Measurements from ENCODE around the gene SCO2. TPM values are rescaled to one million over a fixed set of nuclear protein-coding genes. Genes with fewer than 3 reads are reported as not detected.
A peak's percentile ranks its signal among the peaks of the same experiment; 100 is the strongest.

The SCO2 gene
- total RNA-seq, 1 experiment from 2014 or later, result 1.1 TPM

- no peak overlapping the region for H3K4me3 ChIP-seq (ENCODE audit: low read length)
- H3K4me1 ChIP-seq (ENCODE audit: low read length), result no peaks in the 10 kb centered on the region
- peaks cover 21% of the 10 kb centered on the region for H3K36me3 ChIP-seq (ENCODE audit: insufficient read depth, low read length)
- no peaks in the 10 kb centered on the region for H3K9me3 ChIP-seq (ENCODE audit: low read length)
- H4K20me1 ChIP-seq (ENCODE audit: insufficient read depth, low read depth, low read length), result no peaks in the 10 kb centered on the region
- H3K79me2 ChIP-seq (ENCODE audit: low read length), result no peaks in the 10 kb centered on the region
- no peak overlapping the region for H3K9ac ChIP-seq (ENCODE audit: low read length)
- DNase-seq, result no peak
- no peaks in the 10 kb centered on the region for H3K27me3 ChIP-seq (ENCODE audit: low read length)
- H3K27ac ChIP-seq (ENCODE audit: low read length), result no peak overlapping the region
- no peaks in the 10 kb centered on the region for H3K9me2 ChIP-seq (replicated peaks; ENCODE audit: insufficient read depth, low read length)
- no peak overlapping the region for H2AFZ ChIP-seq (ENCODE audit: low read length)
- no peak overlapping the region for H3K4me2 ChIP-seq (ENCODE audit: low read depth, low read length, poor library complexity, severe bottlenecking)
Observed at GRCh38 chr22:50569041-50569459, 43.7 kb upstream of the SCO2 start.

DNA sequence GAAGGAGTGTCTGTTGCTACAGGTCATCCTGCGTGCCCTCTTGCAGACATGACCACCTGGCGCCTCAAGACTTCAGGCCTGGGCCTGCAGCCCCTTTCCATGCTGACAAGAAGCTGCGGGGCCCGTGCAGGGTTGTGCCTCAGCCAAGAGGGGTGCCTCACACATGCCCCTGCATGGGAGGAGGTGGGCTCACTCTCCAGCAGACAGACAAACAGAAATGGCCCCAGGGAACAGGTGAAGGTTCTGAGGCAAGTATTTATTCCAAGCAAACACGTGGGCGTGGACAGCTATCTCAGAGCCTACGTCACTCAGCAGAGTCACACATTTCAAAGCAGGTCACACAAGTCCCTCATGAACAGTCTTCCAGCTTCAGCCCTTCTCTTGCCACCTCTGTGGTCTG, 43.2 kb upstream of the SCO2 start:
- no peak overlapping the region for H3K4me2 ChIP-seq (ENCODE audit: low read depth, low read length, poor library complexity, severe bottlenecking)
- H3K27me3 ChIP-seq (ENCODE audit: low read length), result no peaks in the 10 kb centered on the region
- no peak overlapping the region for H3K4me3 ChIP-seq (ENCODE audit: low read length)
- no peak overlapping the region for H3K9ac ChIP-seq (ENCODE audit: low read length)
- no peak overlapping the region for H2AFZ ChIP-seq (ENCODE audit: low read length)
- no peak overlapping the region for H3K27ac ChIP-seq (ENCODE audit: low read length)
- DNase-seq, result no peak
- no peaks in the 10 kb centered on the region for H3K9me3 ChIP-seq (ENCODE audit: low read length)
- no peaks in the 10 kb centered on the region for H3K79me2 ChIP-seq (ENCODE audit: low read length)
- peaks cover 21% of the 10 kb centered on the region for H3K36me3 ChIP-seq (ENCODE audit: insufficient read depth, low read length)
- no peaks in the 10 kb centered on the region for H4K20me1 ChIP-seq (ENCODE audit: insufficient read depth, low read depth, low read length)
- no peaks in the 10 kb centered on the region for H3K9me2 ChIP-seq (replicated peaks; ENCODE audit: insufficient read depth, low read length)
- peaks cover 2% of the 10 kb centered on the region for H3K4me1 ChIP-seq (ENCODE audit: low read length)

DNA sequence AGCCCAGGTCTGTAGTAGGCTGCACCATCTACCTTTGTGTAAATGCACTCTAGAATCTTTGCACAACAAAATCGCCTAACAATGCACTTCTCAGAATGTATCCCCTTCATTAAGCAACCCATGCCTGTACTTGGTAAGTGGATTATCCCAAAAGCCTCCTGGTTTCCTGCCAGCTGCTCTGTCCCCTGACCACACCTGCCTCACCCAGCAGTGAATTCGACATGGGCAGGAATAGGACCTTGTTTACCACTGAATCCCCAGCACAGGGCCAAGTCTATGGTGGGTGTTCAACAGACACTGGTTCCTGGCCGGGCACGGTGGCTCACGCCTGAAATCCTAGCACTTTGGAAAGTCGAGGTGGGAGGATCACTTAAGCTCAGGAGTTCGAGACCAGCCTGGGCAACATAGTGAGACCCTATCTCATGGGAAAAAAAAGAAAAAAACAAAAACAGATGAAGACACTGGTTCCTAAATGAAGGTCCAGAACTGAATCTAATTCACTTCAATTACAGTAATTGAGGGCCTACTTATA, 42.4 kb upstream of the SCO2 start:
- H3K36me3 ChIP-seq (ENCODE audit: insufficient read depth, low read length), result peaks cover 21% of the 10 kb centered on the region
- DNase-seq, result no peak
- no peaks in the 10 kb centered on the region for H4K20me1 ChIP-seq (ENCODE audit: insufficient read depth, low read depth, low read length)

GRCh38 chr22:50564289-50564688, 38.9 kb upstream of the SCO2 start:
- Histone ChIP-seq H4K20me1 (ENCODE audit: insufficient read depth, low read depth, low read length) (no peaks in the 10 kb centered on the region), H3K4me2 (ENCODE audit: low read depth, low read length, poor library complexity, severe bottlenecking) (no peak overlapping the region), H3K4me1 (ENCODE audit: low read length) (peaks cover 9% of the 10 kb centered on the region), H3K9me2 (replicated peaks; ENCODE audit: insufficient read depth, low read length) (no peaks in the 10 kb centered on the region), H3K27ac (ENCODE audit: low read length) (no peak overlapping the region), H3K36me3 (ENCODE audit: insufficient read depth, low read length) (peaks cover 9% of the 10 kb centered on the region), H3K27me3 (ENCODE audit: low read length) (no peaks in the 10 kb centered on the region), H3K9ac (ENCODE audit: low read length) (no peak overlapping the region), H3K4me3 (ENCODE audit: low read length) (no peak overlapping the region), H3K9me3 (ENCODE audit: low read length) (no peaks in the 10 kb centered on the region), H3K79me2 (ENCODE audit: low read length) (no peaks in the 10 kb centered on the region), H2AFZ (ENCODE audit: low read length) (no peak overlapping the region)
- no peak for DNase-seq

More for the DNA sequence above, 42.4 kb upstream of the SCO2 start:
- Histone ChIP-seq H2AFZ (ENCODE audit: low read length) (no peak overlapping the region), H3K27me3 (ENCODE audit: low read length) (no peaks in the 10 kb centered on the region), H3K9me3 (ENCODE audit: low read length) (no peaks in the 10 kb centered on the region), H3K4me3 (ENCODE audit: low read length) (no peak overlapping the region), H3K4me1 (ENCODE audit: low read length) (peaks cover 9% of the 10 kb centered on the region), H3K9me2 (replicated peaks; ENCODE audit: insufficient read depth, low read length) (no peaks in the 10 kb centered on the region), H3K79me2 (ENCODE audit: low read length) (no peaks in the 10 kb centered on the region), H3K4me2 (ENCODE audit: low read depth, low read length, poor library complexity, severe bottlenecking) (no peak overlapping the region), H3K27ac (ENCODE audit: low read length) (no peak overlapping the region), H3K9ac (ENCODE audit: low read length) (no peak overlapping the region)

- no peaks in the 10 kb centered on the region for H4K20me1 ChIP-seq (ENCODE audit: insufficient read depth, low read depth, low read length)
- peak overlapping the region; percentile 95 for H2AFZ ChIP-seq (ENCODE audit: low read length)
- peak overlapping the region; percentile 85 for H3K9ac ChIP-seq (ENCODE audit: low read length)
- H3K36me3 ChIP-seq (ENCODE audit: insufficient read depth, low read length), result peaks cover 2% of the 10 kb centered on the region
- H3K9me3 ChIP-seq (ENCODE audit: low read length), result no peaks in the 10 kb centered on the region
- no peak overlapping the region for H3K27ac ChIP-seq (ENCODE audit: low read length)
- no peak for DNase-seq
- H3K27me3 ChIP-seq (ENCODE audit: low read length), result no peaks in the 10 kb centered on the region
- H3K4me1 ChIP-seq (ENCODE audit: low read length), result peaks cover 9% of the 10 kb centered on the region
- H3K4me3 ChIP-seq (ENCODE audit: low read length), result peak overlapping the region; percentile 96
- no peaks in the 10 kb centered on the region for H3K9me2 ChIP-seq (replicated peaks; ENCODE audit: insufficient read depth, low read length)
- no peaks in the 10 kb centered on the region for H3K79me2 ChIP-seq (ENCODE audit: low read length)
- peak overlapping the region; percentile 100 for H3K4me2 ChIP-seq (ENCODE audit: low read depth, low read length, poor library complexity, severe bottlenecking)
Observed at GRCh38 chr22:50563413-50564160, 38.2 kb upstream of the SCO2 start.

GRCh38 chr22:50562523-50563412, 37.4 kb upstream of the SCO2 start, which contains the start of gene SYCE3:
TSS of gene SYCE3 (minus strand) at chr22:50562919. CDS start at chr22:50556405, 6,514 bp downstream.
- Histone ChIP-seq H3K27ac (ENCODE audit: low read length) (no peak within 1 kb of the TSS), H3K4me3 (ENCODE audit: low read length) (peak within 1 kb of the TSS; percentile 96), H2AFZ (ENCODE audit: low read length) (peak within 1 kb of the TSS; percentile 95), H3K9ac (ENCODE audit: low read length) (peak within 1 kb of the TSS; percentile 85), H3K27me3 (ENCODE audit: low read length) (no peaks in the 10 kb centered on the region), H3K36me3 (ENCODE audit: insufficient read depth, low read length) (no peaks in the 10 kb centered on the region), H4K20me1 (ENCODE audit: insufficient read depth, low read depth, low read length) (no peaks in the 10 kb centered on the region), H3K4me2 (ENCODE audit: low read depth, low read length, poor library complexity, severe bottlenecking) (peak within 1 kb of the TSS; percentile 100), H3K9me2 (replicated peaks; ENCODE audit: insufficient read depth, low read length) (no peaks in the 10 kb centered on the region), H3K4me1 (ENCODE audit: low read length) (peaks cover 9% of the 10 kb centered on the region), H3K79me2 (ENCODE audit: low read length) (no peaks in the 10 kb centered on the region), H3K9me3 (ENCODE audit: low read length) (no peaks in the 10 kb centered on the region)
- peak; percentile 99 for DNase-seq

DNA sequence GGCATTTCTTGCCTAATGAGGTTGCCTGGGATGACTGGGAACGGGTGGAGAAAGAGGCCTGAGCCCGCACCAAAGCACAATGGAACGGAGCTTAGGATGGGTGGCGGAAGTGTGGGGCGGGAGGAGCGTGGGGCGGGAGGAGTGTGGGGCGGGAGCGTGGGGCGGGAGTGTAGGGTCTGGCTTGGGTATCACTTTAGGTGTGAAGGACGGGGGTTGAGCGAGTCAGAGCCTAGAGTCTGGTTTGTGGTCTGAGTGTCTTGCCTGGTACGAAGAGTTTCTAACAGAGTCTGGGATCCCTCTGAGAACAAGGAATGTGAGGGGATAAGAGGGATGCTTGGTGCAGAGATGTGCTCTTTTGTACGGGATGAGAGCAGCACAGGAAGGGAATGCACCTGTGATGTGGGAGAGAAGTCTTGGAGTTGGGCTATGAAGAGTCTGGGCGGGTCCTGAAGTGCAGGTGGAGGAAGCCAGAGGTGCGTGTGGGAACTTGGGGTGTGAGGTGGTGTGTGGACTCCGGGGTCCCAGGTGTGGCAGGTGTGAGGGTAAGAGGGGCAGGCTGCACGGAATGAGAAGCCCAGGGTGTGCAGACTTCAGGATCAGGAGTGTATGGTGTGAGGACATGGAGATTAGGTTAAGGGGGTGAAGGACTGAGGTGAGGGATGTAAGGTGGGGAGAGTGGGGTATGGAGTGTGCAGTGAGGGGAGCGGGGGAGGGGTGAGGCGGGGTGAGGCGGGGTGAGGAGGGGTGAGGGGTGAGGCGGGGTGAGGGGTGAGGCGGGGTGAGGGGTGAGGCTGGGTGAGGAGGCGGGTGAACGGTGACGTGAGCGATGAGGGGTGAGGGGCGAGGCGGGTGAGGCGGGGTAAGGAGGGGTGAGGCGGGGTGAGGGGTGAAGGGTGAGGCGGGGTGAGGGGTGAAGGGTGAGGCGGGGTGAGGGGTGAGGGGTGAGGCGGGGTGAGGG, 36.3 kb upstream of the SCO2 start:
- no peaks in the 10 kb centered on the region for H4K20me1 ChIP-seq (ENCODE audit: insufficient read depth, low read depth, low read length)
- no peak overlapping the region for H3K4me3 ChIP-seq (ENCODE audit: low read length)
- no peak overlapping the region for H3K4me2 ChIP-seq (ENCODE audit: low read depth, low read length, poor library complexity, severe bottlenecking)
- H3K9me3 ChIP-seq (ENCODE audit: low read length), result no peaks in the 10 kb centered on the region
- DNase-seq, result no peak
- H3K9me2 ChIP-seq (replicated peaks; ENCODE audit: insufficient read depth, low read length), result no peaks in the 10 kb centered on the region
- H3K36me3 ChIP-seq (ENCODE audit: insufficient read depth, low read length), result no peaks in the 10 kb centered on the region
- no peak overlapping the region for H3K27ac ChIP-seq (ENCODE audit: low read length)
- H3K9ac ChIP-seq (ENCODE audit: low read length), result no peak overlapping the region
- H3K27me3 ChIP-seq (ENCODE audit: low read length), result no peaks in the 10 kb centered on the region
- H3K4me1 ChIP-seq (ENCODE audit: low read length), result peaks cover 9% of the 10 kb centered on the region
- no peaks in the 10 kb centered on the region for H3K79me2 ChIP-seq (ENCODE audit: low read length)
- H2AFZ ChIP-seq (ENCODE audit: low read length), result no peak overlapping the region

Data from Karpas-422 (cell line).